ENCODE measurements around the gene DNAJC3. TPM values are rescaled to one million over a fixed set of nuclear protein-coding genes. Genes with fewer than 3 reads are reported as not detected.

The DNAJC3 gene
- total and polyA plus RNA-seq, 9 of the 15 experiments (the other 6 are each of a cell fraction or from before 2014, with no cell fraction given) = 7.8 to 21.8 (median 10.4) TPM

GRCh38 chr13:95713651-95714050, 36.7 kb downstream of the DNAJC3 start:
- in situ Hi-C loops (cut with MboI) = no loop called here
- no peak for FAIRE-seq
- POLR2A ChIA-PET = interaction anchor here (0.6 kb wide), 1 partner anchor 153 kb away, joined by 3 read pairs; no protein-coding TSS in a partner anchor
- Histone ChIP-seq H3K79me2 (ENCODE audit: control insufficient read depth, insufficient read depth, low read length) (peaks cover 1% of the 10 kb centered on the region; the same call in 1 of the 3 replicates), H3K9me1 (ENCODE audit: control insufficient read depth, insufficient read depth, low read length) (no peaks in the 10 kb centered on the region), H2AFZ (ENCODE audit: low read depth, low read length) (no peak overlapping the region), H3K9ac (ENCODE audit: insufficient read depth in 1 of 2, low read depth in 2 of 2, low read length in 2 of 2) (no peak overlapping the region), H3K4me3 (no peak overlapping the region), H3K4me1 (replicated peaks in 1 of 2; ENCODE audit: control insufficient read depth in 2 of 2, insufficient read depth in 2 of 2, low read length in 2 of 2) (no peaks in the 10 kb centered on the region), H3K9me3 (replicated peaks; ENCODE audit: control insufficient read depth, insufficient read depth, low read depth, low read length) (no peaks in the 10 kb centered on the region), H3K4me2 (ENCODE audit: insufficient read depth, low read length) (no peak overlapping the region), H3K27me3 (ENCODE audit: control insufficient read depth in 2 of 2, insufficient read depth in 2 of 2, low read length in 2 of 2) (no peaks in the 10 kb centered on the region), H3K27ac (ENCODE audit: extremely low read depth, low read depth, low read length) (no peak overlapping the region), H3K36me3 (ENCODE audit: control insufficient read depth, insufficient read depth, low read length) (peaks cover 26% of the 10 kb centered on the region; the same call in 2 of the 3 replicates), H4K20me1 (replicated peaks; ENCODE audit: control insufficient read depth, insufficient read depth, low read length) (no peaks in the 10 kb centered on the region)
- ATAC-seq = no peak
- intact Hi-C loops (cut with micrococcal nuclease) = no loop called here
- 93% methylated on average over 3 of the region's 3 CpGs for WGBS (ENCODE audit: insufficient coverage, low coverage, missing lambda C conversion rate)
- DNase-seq (ENCODE audit: extremely low read depth in 1 of 4, low spot score in 3 of 4) = no peak
- BruUV-seq (replicated peaks) = no TSS peak
- TF ChIP-seq PREB (CRISPR knock-in tag; IDR thresholded peaks at IDR 0.05) (no peak), THAP7 (CRISPR knock-in tag; IDR thresholded peaks at IDR 0.05) (no peak), ZNF79 (CRISPR knock-in tag; IDR thresholded peaks at IDR 0.05; ENCODE audit: low read depth) (no peak), NCOR1 (IDR thresholded peaks at IDR 0.05) (no peak), LARP7 (IDR thresholded peaks at IDR 0.05) (no peak), PRMT5 (CRISPR knock-in tag; IDR thresholded peaks at IDR 0.05) (no peak), ASH1L (IDR thresholded peaks at IDR 0.05; ENCODE audit: borderline replicate concordance, low read depth, partially characterized antibody) (no peak), ZZZ3 (IDR thresholded peaks at IDR 0.05) (no peak), NR2C2 (CRISPR knock-in tag; IDR thresholded peaks at IDR 0.05) (no peak), NR2C2 (tag; IDR thresholded peaks at IDR 0.05) (no peak), RBFOX2 (IDR thresholded peaks at IDR 0.05; ENCODE audit: low read depth, low read length) (no peak), RBM22 (IDR thresholded peaks at IDR 0.05; ENCODE audit: low read depth, low read length, poor library complexity, severe bottlenecking) (no peak)
- CTCF ChIA-PET (ENCODE audit: low intra/inter-chr PET ratio) = no interaction called here

Data from K562 (cell line).